ENCODE measurements around the gene BCAS3.
"Not testable (repeated sequence)": the region's sequence is repeated elsewhere in the genome, so short reads cannot be mapped to it uniquely, and the experiment has no call there.

Gene BCAS3

DNA sequence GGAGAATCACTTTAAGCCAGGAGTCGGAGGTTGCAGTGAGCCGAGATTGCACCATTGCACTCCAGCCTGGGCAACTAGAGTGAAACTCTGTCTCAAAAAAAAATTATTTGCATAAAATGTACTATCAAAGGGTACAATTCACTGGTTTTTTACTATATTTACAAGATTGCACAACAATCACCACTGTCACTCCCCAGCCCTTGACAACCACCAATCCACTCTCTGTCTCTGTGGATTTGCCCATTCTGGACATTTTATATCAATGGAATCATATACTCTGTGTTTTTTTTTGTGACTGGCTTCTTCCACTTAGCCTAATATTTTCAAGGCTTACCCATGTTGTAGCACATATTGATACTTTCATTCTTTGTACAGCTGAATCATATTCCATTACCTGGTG, 740.8 kb downstream of the BCAS3 start:
- no peak for DNase-seq

DNA sequence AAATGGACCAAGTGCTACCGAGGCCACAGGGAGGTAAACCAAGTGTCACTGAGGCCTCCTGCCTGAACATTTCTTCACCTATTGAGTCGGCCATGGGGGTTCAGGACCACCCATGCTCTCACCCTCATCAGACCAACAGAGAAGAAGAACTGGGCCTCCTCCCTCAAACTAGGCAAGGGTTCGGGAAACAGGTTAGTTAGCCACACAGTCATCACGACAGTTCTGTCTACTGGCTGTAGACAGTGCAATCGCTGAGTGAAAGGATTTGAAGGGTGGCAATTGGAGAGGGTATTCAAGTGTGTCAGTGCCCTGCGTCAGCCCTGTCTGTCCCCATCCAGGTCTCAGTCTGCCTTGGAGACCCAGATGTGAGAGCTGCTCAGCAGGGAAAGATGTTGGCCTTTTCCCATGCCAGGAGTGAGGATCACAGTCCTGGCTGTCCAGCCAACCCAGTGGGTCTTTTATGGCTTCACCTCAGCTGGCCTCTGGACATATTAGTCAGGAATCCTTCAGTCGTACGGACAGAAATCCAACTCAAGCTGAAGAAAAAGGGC, 741.9 kb downstream of the BCAS3 start:
- no peak for DNase-seq

DNA sequence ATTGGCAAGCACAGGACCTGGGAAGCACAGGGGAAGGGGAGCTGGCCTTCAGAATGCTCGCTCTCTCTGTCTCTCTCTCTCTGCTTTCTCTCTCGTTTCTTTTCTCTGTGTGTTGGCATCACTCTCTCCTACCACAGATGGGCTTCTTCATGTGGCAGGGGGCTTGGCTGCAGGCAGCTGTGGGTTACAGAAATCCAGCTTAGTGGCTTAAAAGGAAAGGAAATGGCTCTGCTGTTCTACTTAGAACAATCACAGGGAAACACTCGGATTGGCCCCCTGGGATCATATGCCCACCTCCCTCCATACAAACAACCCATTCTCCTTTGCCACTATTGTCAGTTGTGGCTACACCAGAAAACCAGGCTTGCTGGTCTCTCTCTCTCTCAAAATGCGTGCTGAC, 742.4 kb downstream of the BCAS3 start:
- no peak for DNase-seq

DNA sequence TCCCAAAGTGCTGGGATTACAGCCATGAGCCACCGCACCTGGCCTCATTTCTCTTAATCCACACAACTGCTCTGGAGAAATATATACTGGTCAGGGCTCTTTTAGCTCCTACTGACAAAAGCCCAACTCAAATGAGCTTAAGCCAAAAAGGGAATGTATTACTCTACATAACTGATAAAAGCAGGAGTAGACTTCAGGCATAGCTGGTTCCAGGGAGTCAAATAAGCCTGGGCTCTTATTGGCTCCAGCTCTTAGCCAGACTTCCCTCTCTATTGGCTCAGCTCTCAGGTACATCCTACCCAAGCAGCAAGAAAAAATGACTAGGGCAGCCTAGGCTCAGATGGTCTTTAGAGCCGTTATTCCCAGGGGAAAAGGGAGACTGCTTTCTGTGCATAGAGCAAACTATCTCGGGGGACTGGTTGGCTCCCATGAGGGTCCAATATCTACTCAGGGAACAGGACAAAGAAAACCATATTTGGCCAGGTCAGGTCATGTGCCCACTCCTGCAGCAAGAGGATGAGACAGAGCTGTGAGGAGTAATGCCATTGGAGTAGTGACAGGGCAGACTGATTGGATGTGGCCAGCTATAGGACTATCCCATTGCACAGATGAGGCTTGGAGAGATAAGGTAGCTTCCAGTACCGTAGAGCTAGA, 743.2 kb downstream of the BCAS3 start:
- DNase-seq = no peak

DNA sequence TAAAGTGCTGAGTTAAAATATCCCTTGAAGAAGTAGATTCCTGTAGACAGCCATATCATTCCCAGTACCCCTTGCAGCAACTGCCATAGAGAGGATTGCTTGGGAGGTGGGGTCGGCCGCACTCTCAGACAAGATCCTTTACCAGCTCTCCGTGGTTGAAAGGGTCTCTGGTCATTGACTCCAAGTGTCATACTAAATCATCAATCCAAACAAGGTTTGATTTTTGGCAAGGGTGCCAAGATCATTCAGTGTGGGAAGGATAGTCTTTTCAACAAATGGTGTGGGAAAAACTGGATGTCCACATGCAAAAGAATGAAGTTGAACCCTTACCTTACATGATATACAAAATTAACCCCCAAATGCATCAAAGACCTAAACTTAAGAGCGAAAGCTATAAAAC, 743.8 kb downstream of the BCAS3 start:
- no peak for DNase-seq

DNA sequence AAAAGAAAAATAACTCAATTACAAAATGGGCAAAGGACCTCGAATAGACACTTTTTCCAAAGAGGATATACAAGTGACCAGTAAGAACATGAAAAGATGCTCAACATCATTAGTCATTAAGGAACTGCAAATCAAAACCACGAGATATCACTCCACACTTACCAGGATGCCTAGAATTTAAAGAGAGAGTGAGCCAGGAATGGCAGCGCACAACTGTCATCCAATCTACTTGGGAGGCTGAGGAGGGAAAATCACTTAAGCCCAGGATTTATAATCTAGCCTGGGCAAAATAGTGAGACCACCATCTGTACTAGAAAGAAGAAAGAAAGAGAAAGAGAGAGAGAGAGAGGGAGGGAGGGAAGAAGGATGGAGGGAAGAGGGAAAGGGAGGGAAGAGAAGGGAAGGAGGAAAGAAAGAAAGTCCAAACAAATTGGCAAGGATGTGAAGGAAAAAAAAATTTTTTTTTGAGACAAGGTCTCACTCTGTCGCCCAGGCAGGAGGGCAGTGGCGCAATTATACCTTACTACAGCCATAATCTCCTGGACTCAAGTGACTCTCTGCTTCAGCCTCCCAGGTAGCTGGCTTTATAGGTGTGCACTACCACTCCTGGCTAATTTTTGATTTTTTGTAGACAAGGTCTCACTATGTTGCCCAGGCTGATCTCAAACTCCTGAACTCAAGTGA, 744.6 kb downstream of the BCAS3 start:
- DNase-seq = no peak

DNA sequence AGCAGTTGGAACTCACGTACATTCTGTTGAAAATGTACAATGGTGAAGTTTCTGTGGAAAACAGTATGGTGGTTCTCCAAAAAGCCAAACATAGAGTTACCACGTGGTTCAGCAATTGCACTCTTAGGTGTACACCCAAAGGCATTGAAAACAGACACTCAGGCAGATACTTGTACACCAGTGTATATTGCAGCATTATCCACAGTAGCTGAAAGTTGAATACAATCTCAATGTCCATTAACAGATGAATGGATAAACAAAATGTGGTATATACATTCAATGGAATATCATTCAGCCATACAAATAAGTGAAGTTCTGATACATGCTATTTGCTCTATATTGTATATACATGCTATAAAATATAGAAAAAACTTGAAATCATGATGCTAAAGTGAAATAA, 745.2 kb downstream of the BCAS3 start:
- DNase-seq = no peak

DNA sequence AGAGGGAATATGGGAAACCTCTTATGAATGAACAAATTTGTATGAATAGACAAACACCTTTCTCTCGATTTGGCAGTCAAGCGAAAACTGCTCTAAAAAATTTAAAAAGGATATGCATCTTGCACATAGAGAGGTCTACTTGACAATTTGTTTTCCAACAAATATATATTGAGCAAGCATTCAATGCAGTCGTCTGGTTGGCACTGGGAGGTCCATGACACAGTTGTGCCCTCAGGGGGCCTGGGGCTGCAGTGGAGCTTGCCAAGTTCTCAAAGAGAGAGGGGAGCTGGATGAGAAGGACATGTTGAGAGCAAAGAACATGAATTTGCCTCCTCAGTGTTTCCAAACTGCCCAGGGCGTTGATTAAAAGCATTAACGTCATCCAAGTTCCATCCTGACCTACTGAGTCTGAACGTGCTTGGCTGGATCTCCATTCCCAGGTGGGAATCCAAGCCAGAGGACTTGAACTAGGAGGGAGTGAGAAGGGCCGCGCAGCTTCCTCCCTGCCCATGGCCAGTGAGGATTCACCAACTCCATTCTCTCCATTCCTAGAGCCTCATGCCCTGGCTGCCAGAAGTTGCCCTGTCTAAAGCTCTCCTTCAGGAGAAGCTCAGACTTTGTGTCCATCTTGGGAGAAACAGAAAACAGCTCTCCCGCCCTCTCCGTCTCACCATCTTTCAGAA, 746.5 kb downstream of the BCAS3 start:
- DNase-seq = no peak

DNA sequence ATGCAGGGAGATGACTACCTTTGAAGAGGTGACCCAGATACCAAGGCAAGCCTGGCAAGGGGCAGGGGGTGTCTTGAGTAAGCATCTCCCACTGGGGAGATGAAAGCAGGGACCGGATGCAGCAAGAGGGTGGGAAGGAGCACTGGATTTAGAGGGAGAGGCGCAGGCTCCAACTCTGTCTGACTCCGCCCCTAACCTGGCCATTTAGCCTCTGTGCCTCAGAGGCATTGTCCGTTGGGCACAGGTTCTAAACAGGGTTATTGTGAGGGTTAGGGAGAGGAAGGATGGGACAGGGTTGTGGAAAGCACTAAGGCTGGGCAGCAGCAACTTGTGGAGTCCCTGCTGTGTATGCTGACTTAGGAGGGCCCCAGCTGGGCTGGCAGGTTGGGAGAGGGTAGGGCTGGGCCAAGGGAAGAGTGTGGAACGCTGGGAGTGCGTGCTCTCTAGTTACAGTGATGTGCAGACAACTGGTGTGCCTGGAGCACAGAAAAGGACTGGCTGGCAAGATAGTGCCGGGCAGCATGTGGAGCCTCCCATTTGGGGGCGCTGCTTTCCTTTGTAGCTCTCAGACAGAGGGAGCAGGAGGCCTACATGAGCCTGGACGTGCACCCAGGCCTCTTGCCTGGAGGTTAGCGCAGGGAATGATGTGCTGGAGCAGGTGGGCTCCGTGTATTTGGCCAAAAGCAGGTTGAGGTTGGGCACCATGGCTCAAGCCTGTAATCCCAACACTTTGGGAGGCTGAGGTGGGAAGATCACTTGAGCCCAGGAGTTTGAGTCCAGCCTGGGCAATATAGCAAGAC, 748.2 kb downstream of the BCAS3 start:
- DNase-seq = no peak

DNA sequence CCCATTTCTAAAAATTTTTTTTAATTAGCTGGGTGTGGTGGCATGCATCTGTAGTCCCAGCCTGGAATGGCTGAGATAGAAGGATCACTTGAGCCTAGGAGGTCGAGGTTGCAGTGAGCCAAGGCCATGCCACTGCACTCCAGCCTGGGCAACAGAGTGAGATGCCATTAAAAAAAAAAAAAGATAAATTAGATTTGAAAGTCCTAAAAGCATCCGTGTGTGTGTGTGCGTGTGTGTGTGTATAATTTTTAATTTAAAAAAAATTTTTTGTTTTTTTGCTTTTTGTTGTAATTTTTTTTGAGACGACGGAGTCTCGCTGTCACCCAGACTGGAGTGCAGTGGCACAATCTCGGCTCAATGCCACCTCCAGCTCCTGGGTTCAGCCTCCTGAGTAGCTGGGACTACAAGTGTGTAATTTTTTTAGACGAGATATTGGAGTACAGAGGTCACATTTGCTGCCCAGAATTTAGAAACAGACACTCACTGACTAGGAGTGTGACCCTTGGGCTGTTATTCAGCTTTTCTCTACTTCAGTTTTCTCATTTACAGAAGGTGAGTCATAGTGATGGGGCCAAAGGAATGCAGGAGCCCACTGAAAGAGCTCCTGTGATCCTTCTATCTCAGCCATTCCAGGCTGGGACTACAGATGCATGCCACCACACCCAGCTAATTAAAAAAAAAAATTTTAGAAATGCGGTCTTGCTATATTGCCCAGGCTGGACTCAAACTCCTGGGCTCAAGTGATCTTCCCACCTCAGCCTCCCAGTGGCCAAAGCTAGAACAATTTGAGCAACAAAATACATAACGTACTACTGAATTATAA, 749.0 kb downstream of the BCAS3 start:
- no peak for DNase-seq

DNA sequence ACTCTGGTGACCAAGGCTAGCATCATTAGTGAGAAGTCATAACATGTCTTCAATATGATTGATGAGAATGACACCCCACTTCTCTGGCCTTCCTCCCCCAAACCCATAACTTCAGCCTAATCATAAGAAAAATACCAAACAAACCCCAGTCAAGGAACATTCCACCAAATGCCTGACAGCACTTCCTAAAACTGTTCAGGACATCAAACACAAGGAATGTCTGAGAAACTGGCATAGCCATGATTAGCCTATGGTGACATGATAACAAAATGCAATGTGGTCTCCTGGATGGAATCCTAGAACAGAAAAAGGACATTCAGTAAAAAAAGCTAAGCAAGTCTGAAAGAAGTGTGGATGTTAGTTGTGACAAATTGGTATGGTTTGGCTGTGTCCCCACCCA, 749.9 kb downstream of the BCAS3 start:
- DNase-seq = no peak

DNA sequence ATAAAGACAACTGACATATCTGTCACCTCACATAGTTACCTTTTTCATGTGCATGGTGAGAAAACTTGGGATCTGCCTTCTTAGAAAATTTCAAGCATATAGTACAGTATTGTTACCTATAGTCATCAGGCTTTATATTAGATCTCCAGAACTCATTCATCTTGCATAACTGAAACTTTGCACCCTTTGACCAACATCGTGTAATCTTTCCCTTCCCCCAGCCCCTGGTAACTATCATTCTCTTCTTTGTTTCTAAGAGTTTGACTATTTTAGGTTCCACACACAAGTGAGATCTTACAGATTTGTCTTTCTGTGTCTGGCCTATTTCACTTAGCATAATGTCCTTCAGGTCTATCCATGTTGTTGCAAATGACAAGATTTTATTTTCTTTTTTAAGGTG, 751.6 kb downstream of the BCAS3 start:
- DNase-seq = no peak

DNA sequence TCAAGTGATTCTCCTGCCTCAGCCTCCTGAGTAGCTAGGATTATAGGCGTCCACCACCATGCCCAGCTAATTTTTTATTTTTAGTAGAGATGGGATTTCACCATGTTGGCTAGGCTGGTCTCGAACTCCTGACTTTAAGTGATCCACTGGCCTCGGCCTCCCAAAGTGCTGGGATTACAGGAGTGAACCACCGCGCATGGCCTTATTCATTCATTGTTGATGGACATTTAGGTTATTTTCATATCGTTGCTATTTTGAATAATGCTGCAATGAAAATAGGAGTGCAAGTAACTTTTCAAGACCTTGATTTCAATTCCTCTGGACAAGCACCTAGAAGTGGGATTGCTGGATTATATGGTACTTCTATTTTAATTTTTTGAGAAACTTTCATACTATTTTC, 752.2 kb downstream of the BCAS3 start:
- not testable (repeated sequence) for DNase-seq

DNA sequence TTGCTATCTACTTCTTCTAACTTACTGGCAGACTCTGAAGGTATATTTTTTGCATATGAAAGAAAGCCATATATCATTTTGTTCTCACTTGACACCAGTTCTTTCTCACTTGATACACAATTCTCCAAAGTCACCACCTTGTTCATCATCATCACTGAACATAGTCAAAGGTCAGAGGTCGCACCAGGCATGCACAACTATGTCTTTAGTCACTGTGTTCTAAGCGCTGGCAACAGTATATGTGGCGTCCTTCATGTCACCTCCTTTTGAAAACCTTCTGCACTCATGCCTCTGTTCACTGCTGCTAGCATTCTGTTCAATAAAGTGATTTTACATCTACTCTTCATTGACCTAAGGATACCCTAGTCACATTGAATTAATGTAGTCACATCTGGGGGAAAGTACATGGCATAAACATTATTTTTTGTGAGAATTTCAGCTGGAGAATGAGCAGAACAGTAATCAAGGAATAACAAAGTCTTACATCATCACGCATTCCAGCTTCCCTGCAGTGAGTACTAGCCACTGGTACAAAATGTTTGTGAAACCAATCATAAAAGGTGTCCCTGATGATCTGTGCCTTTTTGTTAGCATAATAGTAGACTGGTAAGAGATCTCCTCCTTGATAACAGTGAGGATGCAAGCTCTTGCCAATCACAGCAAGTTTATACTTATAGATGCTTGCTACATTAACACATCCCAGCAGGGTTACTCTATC, 754.1 kb downstream of the BCAS3 start:
- DNase-seq = no peak

DNA sequence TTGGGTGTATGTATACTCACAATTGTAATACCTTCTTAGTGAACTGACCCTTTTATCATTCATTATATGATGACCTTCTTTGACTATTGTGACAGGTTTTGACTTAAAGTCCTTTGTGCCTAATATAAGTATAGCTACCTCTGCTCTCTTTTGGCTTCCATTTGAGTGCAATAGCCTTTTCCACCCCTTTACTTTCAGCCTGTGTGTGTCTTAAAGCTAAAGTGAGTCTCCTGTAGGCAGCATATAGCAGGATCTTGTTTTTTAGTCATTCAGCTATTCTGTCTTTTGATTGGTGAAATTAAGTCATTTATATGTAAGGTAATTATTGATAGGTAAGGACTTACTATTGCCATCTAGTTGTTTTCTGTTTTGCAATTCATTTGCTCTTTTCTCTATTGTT, 758.6 kb downstream of the BCAS3 start:
- DNase-seq = no peak

DNA sequence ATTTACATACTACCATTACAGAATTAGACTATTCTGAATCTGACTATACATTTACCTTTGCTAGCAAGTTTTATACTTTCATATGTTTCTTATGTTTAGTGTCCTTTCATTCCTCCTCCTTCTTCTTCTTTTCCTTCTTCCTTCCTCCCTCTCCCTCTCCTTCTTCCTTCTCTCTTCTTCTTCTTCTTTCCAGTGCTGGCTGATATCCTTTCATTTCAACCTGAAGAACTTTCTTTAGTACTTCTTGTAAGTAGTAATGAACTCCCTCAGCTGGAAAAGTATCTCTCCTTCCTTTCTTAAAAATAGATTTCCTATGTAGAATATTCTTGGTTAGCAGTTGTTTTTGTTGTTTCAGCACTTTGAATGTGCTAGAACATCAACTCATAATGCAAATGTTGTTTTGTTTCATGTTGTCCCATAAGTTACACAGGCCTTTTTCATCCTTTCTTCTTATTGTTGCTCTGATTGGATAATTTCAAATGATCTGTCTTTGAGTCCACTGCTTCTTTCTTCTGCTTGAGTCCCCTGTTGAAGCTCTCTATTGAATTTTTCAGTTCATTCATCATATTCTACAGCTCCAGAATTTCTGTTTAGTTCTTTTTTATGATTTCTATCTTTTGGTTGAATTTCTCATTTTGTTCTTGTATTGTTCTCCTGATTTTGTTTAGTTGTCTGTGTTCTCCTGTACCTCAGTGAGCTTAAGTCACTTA, 759.5 kb downstream of the BCAS3 start:
- DNase-seq = no peak

DNA sequence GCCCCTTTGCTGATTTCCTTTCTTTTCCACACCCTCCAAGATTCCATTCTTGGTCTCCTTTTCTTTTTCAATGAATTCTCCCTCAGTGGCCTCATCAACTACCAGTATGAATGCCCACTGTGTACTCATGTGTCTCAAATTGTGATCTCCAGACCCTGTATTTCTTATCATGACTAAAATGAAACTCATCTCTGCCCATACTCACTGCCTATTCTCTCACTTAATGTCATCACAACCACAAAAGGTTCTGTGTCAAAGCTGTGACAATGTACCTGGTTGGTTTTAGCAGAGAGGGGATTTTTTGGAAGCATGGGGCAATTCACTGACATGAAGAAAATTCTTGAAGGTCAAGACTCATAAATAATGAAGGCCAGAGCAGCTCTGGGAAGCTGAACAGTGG, 763.0 kb downstream of the BCAS3 start:
- no peak for DNase-seq

DNA sequence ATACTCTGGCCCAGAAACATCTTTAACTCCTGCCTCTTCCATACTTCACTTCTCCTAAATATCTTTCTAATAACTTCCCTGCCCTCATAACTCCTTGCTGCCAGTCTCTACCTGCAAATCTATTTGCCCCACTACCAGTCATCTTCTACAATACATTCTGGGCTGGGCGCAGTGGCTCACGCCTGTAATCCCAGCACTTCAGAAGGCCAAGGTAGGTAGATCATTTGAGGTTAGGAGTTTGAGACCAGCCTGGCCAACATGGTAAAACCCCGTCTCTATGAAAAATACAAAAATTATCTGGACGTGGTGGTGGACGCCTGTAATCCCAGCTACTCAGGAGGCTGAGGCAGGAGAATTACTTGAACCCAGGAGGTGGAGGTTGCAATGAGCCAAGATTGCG, 763.9 kb downstream of the BCAS3 start:
- DNase-seq = not testable (repeated sequence)

DNA sequence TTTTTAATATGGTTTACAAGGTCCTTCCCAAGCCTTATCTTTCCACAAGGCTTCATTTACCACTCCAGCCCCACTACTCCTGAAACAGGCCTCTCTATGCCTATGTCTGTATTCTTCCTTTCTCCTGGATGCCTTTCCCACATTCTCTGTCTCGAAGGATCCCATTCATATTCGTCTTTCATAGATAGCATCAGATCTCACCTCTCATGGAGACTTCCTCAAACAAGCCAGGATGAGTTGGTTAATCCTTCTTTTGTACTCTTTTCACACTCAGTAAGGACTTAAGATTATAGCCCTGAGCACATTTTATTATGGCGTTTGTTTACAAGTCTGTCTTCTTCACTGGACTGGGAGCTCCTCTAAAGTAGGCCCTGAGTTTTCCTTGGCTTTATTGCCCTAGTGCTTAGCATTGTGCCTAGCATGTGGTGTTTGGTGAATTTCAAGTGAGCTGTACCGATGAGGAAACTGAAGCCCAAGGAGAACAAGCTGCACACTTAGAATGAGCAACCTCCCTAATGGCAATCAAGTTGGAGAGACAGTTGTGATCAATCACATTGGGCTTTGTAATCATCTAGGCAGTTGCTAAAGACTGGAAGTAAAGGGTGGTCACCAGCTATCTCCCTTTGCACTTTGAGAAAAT, 764.6 kb downstream of the BCAS3 start:
- no peak for DNase-seq
